HL-60 (cell line): ENCODE measurements around the gene TBC1D14.
A peak's percentile ranks its signal among the peaks of the same experiment; 100 is the strongest.

Experiments
- POLR2AphosphoS5 ChIP-seq: IDR thresholded peaks from 2 replicates; pipeline ENCODE4 v1.6.1; 2012; ENCODE audit warnings: low read depth
- SPI1 ChIP-seq: IDR thresholded peaks from 2 replicates; pipeline ENCODE4 v1.6.1; 2012; ENCODE audit warnings: low read depth, mild to moderate bottlenecking, borderline replicate concordance
- TF ChIP-seq, protein P1 (sequence below): IDR thresholded peaks from one replicate; pipeline ENCODE4 v1.5.1; 2011; ENCODE audit warnings: low read length, control low read depth, inconsistent platforms; ENCODE audit not compliant: insufficient read depth

DNA sequence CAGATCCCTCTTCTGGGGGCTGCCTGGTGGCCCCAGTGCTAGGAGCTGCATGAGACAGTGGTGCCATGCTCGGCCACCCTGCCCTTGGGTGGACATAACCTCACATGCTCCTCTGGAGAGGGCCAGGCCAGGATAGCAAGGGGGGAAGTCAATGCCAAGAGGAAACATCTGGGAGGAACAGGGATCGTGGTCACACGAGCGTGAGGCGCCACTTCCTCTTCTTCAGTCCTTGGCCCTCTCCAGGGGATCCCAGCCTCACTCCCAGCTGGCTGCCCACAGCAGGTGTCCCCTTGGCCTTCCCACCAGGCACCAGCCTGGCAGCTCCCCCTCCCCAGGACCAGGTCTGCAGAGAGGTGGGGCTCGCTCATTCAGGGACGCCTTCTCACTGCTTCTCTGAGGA lies 28.6 kb downstream of the TBC1D14 start:
- TF ChIP-seq, protein P1, sequence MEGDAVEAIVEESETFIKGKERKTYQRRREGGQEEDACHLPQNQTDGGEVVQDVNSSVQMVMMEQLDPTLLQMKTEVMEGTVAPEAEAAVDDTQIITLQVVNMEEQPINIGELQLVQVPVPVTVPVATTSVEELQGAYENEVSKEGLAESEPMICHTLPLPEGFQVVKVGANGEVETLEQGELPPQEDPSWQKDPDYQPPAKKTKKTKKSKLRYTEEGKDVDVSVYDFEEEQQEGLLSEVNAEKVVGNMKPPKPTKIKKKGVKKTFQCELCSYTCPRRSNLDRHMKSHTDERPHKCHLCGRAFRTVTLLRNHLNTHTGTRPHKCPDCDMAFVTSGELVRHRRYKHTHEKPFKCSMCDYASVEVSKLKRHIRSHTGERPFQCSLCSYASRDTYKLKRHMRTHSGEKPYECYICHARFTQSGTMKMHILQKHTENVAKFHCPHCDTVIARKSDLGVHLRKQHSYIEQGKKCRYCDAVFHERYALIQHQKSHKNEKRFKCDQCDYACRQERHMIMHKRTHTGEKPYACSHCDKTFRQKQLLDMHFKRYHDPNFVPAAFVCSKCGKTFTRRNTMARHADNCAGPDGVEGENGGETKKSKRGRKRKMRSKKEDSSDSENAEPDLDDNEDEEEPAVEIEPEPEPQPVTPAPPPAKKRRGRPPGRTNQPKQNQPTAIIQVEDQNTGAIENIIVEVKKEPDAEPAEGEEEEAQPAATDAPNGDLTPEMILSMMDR: no peak
- peak; percentile 99 for TF ChIP-seq SPI1
- peak; percentile 100 for TF ChIP-seq POLR2AphosphoS5
